HepG2 (cell line): Measurements from ENCODE around the gene ODAD4. TPM values are rescaled to one million over a fixed set of nuclear protein-coding genes. Genes with fewer than 3 reads are reported as not detected.

Source experiments
- ADNP ChIP-seq: sonication (generic); formaldehyde crosslinking; IDR thresholded peaks from 2 replicates; pipeline ENCODE4 v1.4.0; 2020; ENCODE audit warnings: missing genetic modification reagents
- AHDC1 ChIP-seq: sonication (generic); formaldehyde crosslinking; IDR thresholded peaks from 2 replicates; pipeline ENCODE4 v1.5.1; 2020; ENCODE audit warnings: mild to moderate bottlenecking, missing genetic modification reagents, borderline replicate concordance
- EP300 ChIP-seq, 3 experiments: sonication (generic) in 1 of 3; formaldehyde crosslinking in 1 of 3; IDR thresholded peaks; 2 replicates each; pipeline versions ENCODE4 v1.5.1 to v1.6.1; 2011 to 2020; ENCODE audit warnings: low read depth in 2 of 3, low read length in 2 of 3, borderline replicate concordance in 1 of 3, improper control_type of control experiment in 1 of 3, mild to moderate bottlenecking in 1 of 3, missing genetic modification reagents in 1 of 3, moderate library complexity in 1 of 3
- HDAC2 ChIP-seq: sonication (generic); formaldehyde crosslinking; IDR thresholded peaks from 2 replicates; pipeline ENCODE4 v1.4.0; 2020; ENCODE audit warnings: missing genetic modification reagents
- HNF4A ChIP-seq: sonication (generic); formaldehyde crosslinking; IDR thresholded peaks from 2 replicates; pipeline ENCODE4 v1.4.0; 2020; ENCODE audit warnings: missing genetic modification reagents
- HOXA3 ChIP-seq: sonication (generic); formaldehyde crosslinking; IDR thresholded peaks from 2 replicates; pipeline ENCODE4 v1.5.0; 2020; ENCODE audit warnings: missing genetic modification reagents
- KLF11 ChIP-seq: IDR thresholded peaks from 2 replicates; pipeline ENCODE4 v1.6.1; 2016; ENCODE audit warnings: missing compliant biosample characterization
- NFIC ChIP-seq: IDR thresholded peaks from 2 replicates; pipeline ENCODE4 v1.6.1; 2012; ENCODE audit warnings: mild to moderate bottlenecking, low read length, inconsistent platforms
- RORA ChIP-seq: sonication (generic); formaldehyde crosslinking; IDR thresholded peaks from 2 replicates; pipeline ENCODE4 v1.5.0; 2020; ENCODE audit warnings: mild to moderate bottlenecking, missing genetic modification reagents, moderate library complexity
- TARDBP ChIP-seq: sonication (generic); formaldehyde crosslinking; IDR thresholded peaks from 2 replicates; pipeline ENCODE4 v1.8.0; 2022; ENCODE audit warnings: mild to moderate bottlenecking, missing genetic modification reagents
- USF2 ChIP-seq, 2 experiments: sonication (generic) in 1 of 2; formaldehyde crosslinking in 1 of 2; IDR thresholded peaks; 2 replicates each; pipeline versions ENCODE4 v1.5.1 to v1.6.1; 2011 to 2020; ENCODE audit warnings: borderline replicate concordance in 1 of 2, low read depth in 1 of 2, low read length in 1 of 2, mild to moderate bottlenecking in 1 of 2, missing genetic modification reagents in 1 of 2, moderate library complexity in 1 of 2
- ZFP36L2 ChIP-seq: sonication (generic); formaldehyde crosslinking; IDR thresholded peaks from 2 replicates; pipeline ENCODE4 v1.4.0; 2020; ENCODE audit warnings: missing genetic modification reagents
- ZNF224 ChIP-seq: sonication (generic); formaldehyde crosslinking; IDR thresholded peaks from 2 replicates; pipeline ENCODE4 v1.5.0; 2020; ENCODE audit warnings: mild to moderate bottlenecking, missing genetic modification reagents
- ZNF225 ChIP-seq: sonication (generic); formaldehyde crosslinking; IDR thresholded peaks from 2 replicates; pipeline ENCODE4 v1.4.0; 2020; ENCODE audit warnings: mild to moderate bottlenecking, missing genetic modification reagents
- ZNF296 ChIP-seq: sonication (generic); formaldehyde crosslinking; conservative IDR thresholded peaks from 2 replicates; pipeline ENCODE4 v1.5.0; 2020; ENCODE audit warnings: mild to moderate bottlenecking, missing genetic modification reagents
- ZNF501 ChIP-seq: sonication (generic); formaldehyde crosslinking; IDR thresholded peaks from 2 replicates; pipeline ENCODE4 v1.5.1; 2020; ENCODE audit warnings: mild to moderate bottlenecking, moderate library complexity, missing genetic modification reagents
- ZNF749 ChIP-seq: sonication (generic); formaldehyde crosslinking; IDR thresholded peaks from 2 replicates; pipeline ENCODE4 v1.8.0; 2022; ENCODE audit warnings: mild to moderate bottlenecking, missing genetic modification reagents, moderate library complexity, borderline replicate concordance
- polyA plus RNA-seq, 8 experiments: library from polyadenylated mRNA; depleted of rRNA in 3 of 8; stranded (reverse) in 7 of 8; unstranded in 1 of 8; fragments of >200 nt; fragmentation: Illumina TruSeq in 4 of 8; extraction: Trizol in 4 of 8; gene quantifications; 2 replicates each; pipeline versions ENCODE4 v1.2.1 to v1.2.3, GENCODE V29; 2011 to 2016; ENCODE audit warnings: low read depth in 4 of 8, missing spikeins in 1 of 8, mixed read lengths in 1 of 8; ENCODE audit not compliant: insufficient read depth in 1 of 8
- total RNA-seq, 5 experiments: library from RNA; depleted of rRNA; stranded (reverse); fragments of >200 nt; fragmentation: Illumina TruSeq; extraction: Trizol; gene quantifications; 2 replicates each; pipeline ENCODE4 v1.2.3, GENCODE V29; 2016; ENCODE audit warnings: low read depth in 1 of 5
- TF ChIP-seq, protein P1 (sequence below): sonication (generic); formaldehyde crosslinking; IDR thresholded peaks from 2 replicates; pipeline ENCODE4 v1.5.1; 2020; ENCODE audit warnings: mild to moderate bottlenecking, missing genetic modification reagents, borderline replicate concordance
- TF ChIP-seq, protein P2 (sequence below): sonication (generic); formaldehyde crosslinking; IDR thresholded peaks from 2 replicates; pipeline ENCODE4 v1.8.0; 2022; ENCODE audit warnings: mild to moderate bottlenecking, missing genetic modification reagents, moderate library complexity

The ODAD4 gene
- total and polyA plus RNA-seq, 2 of the 13 experiments (the other 11 are each of a cell fraction or from before 2014, with no cell fraction given), result 0.48 to 0.53 TPM

- TF ChIP-seq AHDC1 (CRISPR knock-in tag) (no peak), HNF4A (CRISPR knock-in tag) (peak; percentile 42; the same call in 1 of the 2 replicates), ZFP36L2 (no peak), ZNF225 (CRISPR knock-in tag) (no peak), KLF11 (CRISPR knock-in tag) (no peak), ADNP (CRISPR knock-in tag) (peak; percentile 72; the same call in 1 of the 2 replicates), USF2 (IDR thresholded peaks at IDR 0.05; ENCODE audit: low read depth, low read length) (no peak), USF2 (CRISPR knock-in tag; IDR thresholded peaks at IDR 0.05; ENCODE audit: borderline replicate concordance) (no peak), RORA (CRISPR knock-in tag) (no peak), ZNF224 (CRISPR knock-in tag) (no peak), NFIC (no peak), HDAC2 (CRISPR knock-in tag) (0 out of 2 replicates have a peak, but pooled peaks have one; percentile 11), EP300 (IDR thresholded peaks at IDR 0.05; ENCODE audit: low read depth in 2 of 2, low read length in 2 of 2) (no peak), EP300 (CRISPR knock-in tag; IDR thresholded peaks at IDR 0.05; ENCODE audit: borderline replicate concordance) (no peak), ZNF501 (CRISPR knock-in tag) (no peak), ZNF749 (CRISPR knock-in tag) (no peak), HOXA3 (CRISPR knock-in tag) (peak; percentile 40; the same call in 1 of the 2 replicates), ZNF296 (CRISPR knock-in tag) (no peak), TARDBP (no peak)
- TF ChIP-seq, protein P1, sequence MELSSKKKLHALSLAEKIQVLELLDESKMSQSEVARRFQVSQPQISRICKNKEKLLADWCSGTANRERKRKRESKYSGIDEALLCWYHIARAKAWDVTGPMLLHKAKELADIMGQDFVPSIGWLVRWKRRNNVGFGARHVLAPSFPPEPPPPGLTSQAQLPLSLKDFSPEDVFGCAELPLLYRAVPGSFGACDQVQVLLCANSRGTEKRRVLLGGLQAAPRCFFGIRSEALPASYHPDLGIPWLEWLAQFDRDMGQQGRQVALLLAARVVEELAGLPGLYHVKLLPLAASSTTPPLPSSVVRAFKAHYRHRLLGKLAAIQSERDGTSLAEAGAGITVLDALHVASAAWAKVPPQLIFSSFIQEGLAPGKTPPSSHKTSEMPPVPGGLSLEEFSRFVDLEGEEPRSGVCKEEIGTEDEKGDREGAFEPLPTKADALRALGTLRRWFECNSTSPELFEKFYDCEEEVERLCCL (CRISPR knock-in tag), result no peak
- TF ChIP-seq, protein P2, sequence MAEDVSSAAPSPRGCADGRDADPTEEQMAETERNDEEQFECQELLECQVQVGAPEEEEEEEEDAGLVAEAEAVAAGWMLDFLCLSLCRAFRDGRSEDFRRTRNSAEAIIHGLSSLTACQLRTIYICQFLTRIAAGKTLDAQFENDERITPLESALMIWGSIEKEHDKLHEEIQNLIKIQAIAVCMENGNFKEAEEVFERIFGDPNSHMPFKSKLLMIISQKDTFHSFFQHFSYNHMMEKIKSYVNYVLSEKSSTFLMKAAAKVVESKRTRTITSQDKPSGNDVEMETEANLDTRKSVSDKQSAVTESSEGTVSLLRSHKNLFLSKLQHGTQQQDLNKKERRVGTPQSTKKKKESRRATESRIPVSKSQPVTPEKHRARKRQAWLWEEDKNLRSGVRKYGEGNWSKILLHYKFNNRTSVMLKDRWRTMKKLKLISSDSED (CRISPR knock-in tag), result no peak
Measured at GRCh38 chr17:41888332-41888965, 42.0 kb upstream of the ODAD4 start (continued).
